NK-92 (cell line): ENCODE results near the gene NPDC1.

ENCODE experiments used
- DNase-seq: peaks from one replicate; lab custom pipeline; 2025; ENCODE audit not compliant: unreplicated experiment; lab: John Stamatoyannopoulos, UW

The NPDC1 gene

GRCh38 chr9:137046088-137046787, at the start of gene NPDC1:
Gene NPDC1, minus strand, starts transcription at chr9:137046177. Its CDS starts 188 bp downstream, at chr9:137045989.
- no peak for DNase-seq

- no peak for DNase-seq
Measured at GRCh38 chr9:137089232-137089947, 43.4 kb upstream of the NPDC1 start.

- DNase-seq: no peak
Measured at GRCh38 chr9:137088121-137088520, 42.1 kb upstream of the NPDC1 start.

- no peak for DNase-seq
Measured at GRCh38 chr9:137087409-137087925, 41.5 kb upstream of the NPDC1 start.

- DNase-seq: peak; percentile 96
Measured at GRCh38 chr9:137086531-137087408, 40.8 kb upstream of the NPDC1 start, which contains the start of gene MAN1B1. Gene MAN1B1, plus strand, starts transcription at chr9:137086985. Its CDS starts 15 bp downstream, at chr9:137087000.

- DNase-seq: no peak
Measured at GRCh38 chr9:137085920-137086530, 40.0 kb upstream of the NPDC1 start.

GRCh38 chr9:137084526-137084925, 38.5 kb upstream of the NPDC1 start:
- DNase-seq: no peak

- DNase-seq: no peak
Measured at GRCh38 chr9:137083394-137084004, 37.5 kb upstream of the NPDC1 start.

- DNase-seq: no peak
Measured at GRCh38 chr9:137082925-137083290, 36.9 kb upstream of the NPDC1 start.

- no peak for DNase-seq
Measured at GRCh38 chr9:137082222-137082924, 36.4 kb upstream of the NPDC1 start.

GRCh38 chr9:137080260-137081122, 34.5 kb upstream of the NPDC1 start:
- no peak for DNase-seq

- DNase-seq: no peak
Measured at GRCh38 chr9:137079401-137079787, 33.4 kb upstream of the NPDC1 start.

- DNase-seq: no peak
Measured at GRCh38 chr9:137078701-137079400, 32.9 kb upstream of the NPDC1 start.

GRCh38 chr9:137077758-137078693, 32.0 kb upstream of the NPDC1 start:
- no peak for DNase-seq

- no peak for DNase-seq
Measured at GRCh38 chr9:137077010-137077747, 31.2 kb upstream of the NPDC1 start, which contains the start of gene UAP1L1. Gene UAP1L1, plus strand, starts transcription at chr9:137077517. Its CDS starts 16 bp downstream, at chr9:137077533.

- no peak for DNase-seq
Measured at GRCh38 chr9:137076636-137077009, 30.6 kb upstream of the NPDC1 start.
